Measurements from ENCODE around the gene RFC1. TPM values are rescaled to one million over a fixed set of nuclear protein-coding genes. Genes with fewer than 3 reads are reported as not detected.
A peak's percentile ranks its signal among the peaks of the same experiment; 100 is the strongest.

RFC1 gene
- total and polyA plus RNA-seq, 9 of the 15 experiments (the other 6 are each of a cell fraction or from before 2014, with no cell fraction given) = 16.8 to 85.6 (median 45.2) TPM

DNA sequence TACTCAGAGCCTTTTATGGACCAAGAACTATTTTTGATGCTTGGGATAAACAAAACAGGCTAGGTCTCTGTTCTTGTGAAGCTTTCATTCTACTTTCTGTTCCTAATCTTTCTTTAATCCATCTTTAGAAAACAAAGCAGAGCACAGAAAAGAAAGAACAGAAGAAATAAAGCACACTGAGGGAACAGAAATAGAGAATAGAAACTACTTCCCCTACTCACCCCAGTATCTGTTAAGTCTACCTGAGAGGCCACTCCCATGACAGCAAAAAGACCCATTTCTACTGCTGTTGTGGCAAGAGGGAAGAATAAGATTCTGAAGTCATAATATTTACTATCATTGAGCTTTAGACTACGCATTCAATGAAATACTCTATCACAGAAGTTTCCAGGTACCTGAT is 9.2 kb downstream of the RFC1 start:
- Histone ChIP-seq H4K20me1 (replicated peaks; ENCODE audit: control insufficient read depth, insufficient read depth, low read length) (no peaks in the 10 kb centered on the region), H3K79me2 (ENCODE audit: control insufficient read depth, insufficient read depth, low read length) (peaks cover 83% of the 10 kb centered on the region), H3K9me3 (replicated peaks; ENCODE audit: control insufficient read depth, insufficient read depth, low read depth, low read length) (no peaks in the 10 kb centered on the region), H3K9me1 (ENCODE audit: control insufficient read depth, insufficient read depth, low read length) (no peaks in the 10 kb centered on the region), H3K27me3 (ENCODE audit: control insufficient read depth in 2 of 2, insufficient read depth in 2 of 2, low read length in 2 of 2) (no peaks in the 10 kb centered on the region), H3K9ac (ENCODE audit: insufficient read depth in 1 of 2, low read depth in 2 of 2, low read length in 2 of 2) (no peak overlapping the region), H3K4me2 (ENCODE audit: insufficient read depth, low read length) (no peak overlapping the region), H3K4me1 (replicated peaks in 1 of 2; ENCODE audit: control insufficient read depth in 2 of 2, insufficient read depth in 2 of 2, low read length in 2 of 2) (peaks cover 0 to 8% of the 10 kb centered on the region in 2 experiments; a peak in 2 of 5 replicates), H3K4me3 (no peak overlapping the region), H2AFZ (ENCODE audit: low read depth, low read length) (no peak overlapping the region), H3K36me3 (ENCODE audit: control insufficient read depth, insufficient read depth, low read length) (peaks cover 14% of the 10 kb centered on the region; the same call in 1 of the 3 replicates), H3K27ac (ENCODE audit: extremely low read depth, low read depth, low read length) (no peak overlapping the region)
- ChIA-PET POLR2A (interaction anchor here (1.0 to 1.9 kb wide), 4 partner anchors 9 to 20 kb away, joined by 3 to 7 read pairs (median 6); no protein-coding TSS in a partner anchor), CTCF (ENCODE audit: low intra/inter-chr PET ratio) (no interaction called here)
- BruUV-seq (replicated peaks) = no TSS peak
- no peak for DNase-seq (ENCODE audit: extremely low read depth in 1 of 4, low spot score in 3 of 4)
- in situ Hi-C loops (cut with MboI) (no loop called here), intact Hi-C loops (cut with micrococcal nuclease) (no loop called here)
- FAIRE-seq = no peak
- ATAC-seq = peak; percentile 26; the same call in 1 of the 3 replicates
- 91% methylated on average over 1 of the region's 1 CpG for WGBS (ENCODE audit: insufficient coverage, low coverage, missing lambda C conversion rate)
- TF ChIP-seq USF2 (CRISPR knock-in tag; IDR thresholded peaks at IDR 0.05) = no peak
- no peak for TF ChIP-seq ETV6 (IDR thresholded peaks at IDR 0.05; ENCODE audit: borderline replicate concordance in 1 of 2, low read depth in 2 of 2, low read length in 1 of 2)
- TF ChIP-seq ETV6 (CRISPR knock-in tag; IDR thresholded peaks at IDR 0.05; ENCODE audit: borderline replicate concordance) = no peak
- TF ChIP-seq MCM5 (IDR thresholded peaks at IDR 0.05; ENCODE audit: low read depth) = no peak
- no peak for TF ChIP-seq ZNF707 (CRISPR knock-in tag; conservative IDR thresholded peaks at IDR 0.05)
- TF ChIP-seq, protein P1, sequence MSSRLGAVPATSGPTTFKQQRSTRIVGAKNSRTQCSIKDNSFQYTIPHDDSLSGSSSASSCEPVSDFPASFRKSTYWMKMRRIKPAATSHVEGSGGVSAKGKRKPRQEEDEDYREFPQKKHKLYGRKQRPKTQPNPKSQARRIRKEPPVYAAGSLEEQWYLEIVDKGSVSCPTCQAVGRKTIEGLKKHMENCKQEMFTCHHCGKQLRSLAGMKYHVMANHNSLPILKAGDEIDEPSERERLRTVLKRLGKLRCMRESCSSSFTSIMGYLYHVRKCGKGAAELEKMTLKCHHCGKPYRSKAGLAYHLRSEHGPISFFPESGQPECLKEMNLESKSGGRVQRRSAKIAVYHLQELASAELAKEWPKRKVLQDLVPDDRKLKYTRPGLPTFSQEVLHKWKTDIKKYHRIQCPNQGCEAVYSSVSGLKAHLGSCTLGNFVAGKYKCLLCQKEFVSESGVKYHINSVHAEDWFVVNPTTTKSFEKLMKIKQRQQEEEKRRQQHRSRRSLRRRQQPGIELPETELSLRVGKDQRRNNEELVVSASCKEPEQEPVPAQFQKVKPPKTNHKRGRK (tag; IDR thresholded peaks at IDR 0.05) = no peak
- TF ChIP-seq BACH1 (tag; IDR thresholded peaks at IDR 0.05) = no peak
